ENCODE measurements around the gene TULP3. TPM values are rescaled to one million over a fixed set of nuclear protein-coding genes. Genes with fewer than 3 reads are reported as not detected.

Gene TULP3
- total RNA-seq, 1 donor from 2014 or later = 15.4 TPM

DNA sequence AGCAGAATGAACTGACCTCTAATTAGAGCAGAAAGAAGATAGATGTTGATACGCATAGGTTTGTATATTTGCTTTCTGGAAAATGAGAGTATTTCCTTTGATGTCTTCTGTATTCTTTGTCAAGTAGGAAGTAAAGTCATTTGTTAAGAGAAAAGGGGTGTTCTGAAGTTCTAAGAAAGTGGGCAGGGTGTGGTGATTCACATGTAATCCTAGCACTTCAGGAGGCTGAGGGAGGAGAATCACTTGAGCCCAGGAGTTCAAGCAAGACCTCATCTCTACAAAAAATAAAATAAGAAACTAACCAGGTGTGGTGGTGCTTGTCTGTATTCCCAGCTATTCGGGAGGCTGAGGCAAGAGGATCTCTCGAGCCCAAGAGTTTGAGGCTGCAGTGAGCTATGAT lies 10.8 kb upstream of the TULP3 start:
- intact Hi-C loops (cut with DNase I) = no loop called here
- H3K4me3 ChIP-seq = no peak overlapping the region
- DNase-seq (no peak), ATAC-seq (no peak)
- peaks cover 26% of the 10 kb centered on the region for H3K4me1 ChIP-seq
- no peak overlapping the region for H3K27ac ChIP-seq
- H3K27me3 ChIP-seq (ENCODE audit: low read depth) = no peaks in the 10 kb centered on the region
- no peaks in the 10 kb centered on the region for H3K9me3 ChIP-seq
- peaks cover 5% of the 10 kb centered on the region for H3K36me3 ChIP-seq
- TF ChIP-seq, protein P1, sequence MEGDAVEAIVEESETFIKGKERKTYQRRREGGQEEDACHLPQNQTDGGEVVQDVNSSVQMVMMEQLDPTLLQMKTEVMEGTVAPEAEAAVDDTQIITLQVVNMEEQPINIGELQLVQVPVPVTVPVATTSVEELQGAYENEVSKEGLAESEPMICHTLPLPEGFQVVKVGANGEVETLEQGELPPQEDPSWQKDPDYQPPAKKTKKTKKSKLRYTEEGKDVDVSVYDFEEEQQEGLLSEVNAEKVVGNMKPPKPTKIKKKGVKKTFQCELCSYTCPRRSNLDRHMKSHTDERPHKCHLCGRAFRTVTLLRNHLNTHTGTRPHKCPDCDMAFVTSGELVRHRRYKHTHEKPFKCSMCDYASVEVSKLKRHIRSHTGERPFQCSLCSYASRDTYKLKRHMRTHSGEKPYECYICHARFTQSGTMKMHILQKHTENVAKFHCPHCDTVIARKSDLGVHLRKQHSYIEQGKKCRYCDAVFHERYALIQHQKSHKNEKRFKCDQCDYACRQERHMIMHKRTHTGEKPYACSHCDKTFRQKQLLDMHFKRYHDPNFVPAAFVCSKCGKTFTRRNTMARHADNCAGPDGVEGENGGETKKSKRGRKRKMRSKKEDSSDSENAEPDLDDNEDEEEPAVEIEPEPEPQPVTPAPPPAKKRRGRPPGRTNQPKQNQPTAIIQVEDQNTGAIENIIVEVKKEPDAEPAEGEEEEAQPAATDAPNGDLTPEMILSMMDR (IDR thresholded peaks at IDR 0.05) = no peak

GRCh38 chr12:2884810-2885209 lies 5.9 kb upstream of the TULP3 start:
- TF ChIP-seq, protein P1 (IDR thresholded peaks at IDR 0.05) = no peak
- ATAC-seq (no peak), DNase-seq (no peak)
- Histone ChIP-seq H3K27me3 (ENCODE audit: low read depth) (no peaks in the 10 kb centered on the region), H3K4me3 (no peak overlapping the region), H3K27ac (no peak overlapping the region), H3K36me3 (peaks cover 10% of the 10 kb centered on the region), H3K4me1 (no peaks in the 10 kb centered on the region), H3K9me3 (no peaks in the 10 kb centered on the region)
- intact Hi-C loops (cut with DNase I) = no loop called here

GRCh38 chr12:2886768-2887450 lies 3.8 kb upstream of the TULP3 start:
- Histone ChIP-seq H3K27me3 (ENCODE audit: low read depth) (no peaks in the 10 kb centered on the region), H3K4me1 (peaks cover 7% of the 10 kb centered on the region), H3K4me3 (no peak overlapping the region), H3K9me3 (no peaks in the 10 kb centered on the region), H3K36me3 (peaks cover 5% of the 10 kb centered on the region), H3K27ac (no peak overlapping the region)
- DNase-seq (no peak), ATAC-seq (no peak)
- intact Hi-C loops (cut with DNase I) = no loop called here
- TF ChIP-seq, protein P1 (IDR thresholded peaks at IDR 0.05) = no peak

DNA sequence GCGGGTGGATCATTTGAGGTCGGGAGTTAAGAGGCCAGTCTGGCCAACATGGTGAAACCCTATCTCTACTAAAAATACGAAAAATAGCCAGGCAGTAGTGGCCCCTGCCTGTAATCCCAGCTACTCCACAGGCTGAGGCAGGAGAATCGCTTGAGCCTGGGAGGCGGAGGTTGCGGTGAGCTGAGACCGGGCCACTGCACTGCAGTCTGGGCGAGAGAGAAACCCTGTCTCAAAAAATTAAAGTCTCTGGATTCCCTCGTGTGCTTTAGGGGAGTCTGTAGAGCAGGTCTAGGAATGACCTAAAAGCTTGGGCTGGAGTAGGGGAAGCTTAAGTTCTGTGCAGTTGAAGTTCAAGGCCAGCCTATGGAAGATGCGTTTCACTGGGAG lies 697 bp upstream of the TULP3 start:
- no peaks in the 10 kb centered on the region for H3K9me3 ChIP-seq
- H3K4me3 ChIP-seq = peak overlapping the region; percentile 97
- intact Hi-C loops (cut with DNase I) = no loop called here
- TF ChIP-seq, protein P1 (IDR thresholded peaks at IDR 0.05) = no peak
- no peak for ATAC-seq
- H3K27me3 ChIP-seq (ENCODE audit: low read depth) = no peaks in the 10 kb centered on the region
- H3K36me3 ChIP-seq = peaks cover 5% of the 10 kb centered on the region
- H3K4me1 ChIP-seq = peaks cover 24% of the 10 kb centered on the region
- peak overlapping the region; percentile 89 for H3K27ac ChIP-seq
- DNase-seq = no peak

- Histone ChIP-seq H3K27me3 (ENCODE audit: low read depth) (no peaks in the 10 kb centered on the region), H3K4me1 (peaks cover 24% of the 10 kb centered on the region), H3K36me3 (peaks cover 5% of the 10 kb centered on the region), H3K9me3 (no peaks in the 10 kb centered on the region), H3K27ac (peak overlapping the region; percentile 89), H3K4me3 (peak overlapping the region; percentile 97)
- ATAC-seq (peak; percentile 69 to 77), DNase-seq (peak; percentile 65)
- TF ChIP-seq, protein P1 (IDR thresholded peaks at IDR 0.05) = no peak
- intact Hi-C loops (cut with DNase I) = no loop called here
Measured at GRCh38 chr12:2891240-2892053, 756 bp downstream of the TULP3 start.

Data from lower lobe of right lung (tissue), 2 donors.